Breast epithelium (tissue), 4 donors: ENCODE data around the gene ALG3. TPM values are rescaled to one million over a fixed set of nuclear protein-coding genes. Genes with fewer than 3 reads are reported as not detected.

Experiments used
- DNase-seq, 2 donors: peaks; one replicate each; pipeline ENCODE4 v3.0.0-alpha.2; 2019; ENCODE audit warnings: low spot score in 2 of 2
- H3K27ac ChIP-seq, 2 donors: fragments of 200-600 bp; sonication (generic) in 1 of 2; one replicate each; pipeline ENCODE4 v1.5.1; 2016 to 2019; ENCODE audit warnings: mild to moderate bottlenecking in 1 of 2
- H3K27me3 ChIP-seq, 2 donors: fragments of 200-600 bp; sonication (generic) in 1 of 2; one replicate each; pipeline versions ENCODE4 v1.5.1 to v1.6.0; 2017 to 2019; ENCODE audit warnings: control low read depth in 1 of 2, mild to moderate bottlenecking in 1 of 2
- H3K36me3 ChIP-seq: fragments of 200-600 bp; one replicate; pipeline ENCODE4 v1.5.1; 2019
- H3K4me1 ChIP-seq, 2 donors: fragments of 200-600 bp; sonication (generic); one replicate each; pipeline ENCODE4 v1.5.1; 2016 to 2019; ENCODE audit warnings: control low read depth in 1 of 2
- H3K4me3 ChIP-seq, 3 donors: fragments of 200-600 bp; sonication (generic); 1 replicate in 2 of 3; 2 replicates in 1 of 3; pipeline ENCODE4 v1.5.1; 2016 to 2019; ENCODE audit warnings: mild to moderate bottlenecking in 3 of 3, moderate library complexity in 2 of 3
- H3K9me3 ChIP-seq, 2 donors: fragments of 200-600 bp; sonication (generic) in 1 of 2; one replicate each; pipeline ENCODE4 v1.5.1; 2016 to 2019; ENCODE audit warnings: control low read depth in 1 of 2
- CTCF ChIP-seq, 3 donors: fragments of 450-650 bp; IDR thresholded peaks; one replicate each; pipeline ENCODE4 v1.5.1; 2016 to 2017; ENCODE audit warnings: antibody characterized with exemption in 3 of 3, mild to moderate bottlenecking in 3 of 3, moderate library complexity in 3 of 3
- POLR2A ChIP-seq: fragments of 450-650 bp; IDR thresholded peaks from one replicate; pipeline ENCODE4 v1.6.1; 2016; ENCODE audit warnings: antibody characterized with exemption, mild to moderate bottlenecking, moderate library complexity
- POLR2AphosphoS5 ChIP-seq, 3 donors: sonication (generic); formaldehyde crosslinking; IDR thresholded peaks; one replicate each; pipeline ENCODE4 v1.6.1; 2017; ENCODE audit warnings: antibody characterized with exemption in 3 of 3
- intact Hi-C: fragments of 100-400 bp; cut with DNase I; formaldehyde crosslinking; loops from one replicate; pipeline ENCODE4 v1.15.1; 2023; ENCODE audit warnings: low total_unique reads
- total RNA-seq, 3 donors: library from RNA; depleted of rRNA; stranded (reverse); fragments of >200 nt; gene quantifications; one replicate each; pipeline ENCODE4 v1.1.0, GENCODE V29; 2016

Gene ALG3
- total RNA-seq, 3 donors from 2014 or later, result 36.4 to 46.5 (median 42.6) TPM

DNA sequence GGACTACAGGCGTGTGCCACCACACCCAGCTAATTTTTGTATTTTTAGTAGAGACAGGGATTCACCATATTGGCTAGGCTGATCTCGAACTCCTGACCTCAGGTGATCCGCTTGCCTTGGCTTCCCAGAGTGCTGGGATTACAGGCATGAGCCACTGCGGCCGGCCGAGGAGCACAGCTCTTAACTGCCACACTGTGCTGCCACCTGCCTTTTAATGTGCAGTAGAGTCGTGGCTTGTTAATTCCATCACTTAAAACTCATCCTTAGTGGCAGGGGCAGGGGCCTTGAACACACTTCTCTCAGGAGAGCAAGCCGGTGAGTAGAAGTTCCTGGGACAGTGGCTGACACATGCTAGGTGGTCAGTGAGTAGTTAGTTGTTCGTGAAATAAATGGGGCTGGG, 50.3 kb downstream of the ALG3 start:
- TF ChIP-seq POLR2A (no peak), POLR2AphosphoS5 (IDR thresholded peaks at IDR 0.05) (no peak), CTCF (IDR thresholded peaks at IDR 0.05) (no peak)
- H3K9me3 ChIP-seq, result no peaks in the 10 kb centered on the region
- H3K27ac ChIP-seq, result no peak overlapping the region
- H3K27me3 ChIP-seq, result no peaks in the 10 kb centered on the region
- H3K4me3 ChIP-seq, result no peak overlapping the region
- no peaks in the 10 kb centered on the region for H3K4me1 ChIP-seq
- no peak for DNase-seq
- peaks cover 8% of the 10 kb centered on the region for H3K36me3 ChIP-seq
- intact Hi-C loops, result no loop called here

DNA sequence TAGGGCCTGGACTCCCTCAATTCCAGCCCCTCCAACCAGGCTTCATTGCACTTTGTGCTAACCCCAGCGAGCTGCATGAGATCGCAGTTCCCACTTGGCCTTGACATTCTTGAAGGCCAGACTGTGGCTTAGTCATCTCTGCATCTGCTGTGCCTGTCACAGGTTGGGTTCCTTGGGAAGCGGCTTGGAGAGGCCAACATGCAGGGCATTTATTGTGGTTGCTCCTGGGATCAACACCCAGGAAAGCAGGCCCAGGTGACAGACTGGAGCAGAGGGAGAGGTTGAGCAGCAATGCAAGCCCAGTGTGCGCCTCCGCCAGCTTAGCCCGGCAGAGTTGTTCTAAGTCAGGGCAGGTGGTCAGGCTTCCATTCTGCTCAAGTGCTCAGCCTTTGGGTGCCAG, 52.2 kb downstream of the ALG3 start:
- intact Hi-C loops, result no loop called here
- no peaks in the 10 kb centered on the region for H3K4me1 ChIP-seq
- no peaks in the 10 kb centered on the region for H3K27me3 ChIP-seq
- TF ChIP-seq CTCF (IDR thresholded peaks at IDR 0.05), result no peak
- TF ChIP-seq POLR2AphosphoS5 (IDR thresholded peaks at IDR 0.05), result no peak
- TF ChIP-seq POLR2A, result no peak
- no peak for DNase-seq
- H3K27ac ChIP-seq, result no peak overlapping the region
- no peak overlapping the region for H3K4me3 ChIP-seq
- peaks cover 9% of the 10 kb centered on the region for H3K36me3 ChIP-seq
- H3K9me3 ChIP-seq, result no peaks in the 10 kb centered on the region

- Histone ChIP-seq H3K27me3 (no peaks in the 10 kb centered on the region), H3K4me1 (no peaks in the 10 kb centered on the region), H3K4me3 (no peak overlapping the region), H3K27ac (no peak overlapping the region), H3K36me3 (peaks cover 9% of the 10 kb centered on the region), H3K9me3 (no peaks in the 10 kb centered on the region)
- intact Hi-C loops, result no loop called here
- no peak for TF ChIP-seq POLR2A
- TF ChIP-seq CTCF (IDR thresholded peaks at IDR 0.05), result no peak
- TF ChIP-seq POLR2AphosphoS5 (IDR thresholded peaks at IDR 0.05), result no peak
- DNase-seq, result no peak
Measured at GRCh38 chr3:184193991-184194539, 54.7 kb downstream of the ALG3 start.

- no peak for DNase-seq
- H3K4me1 ChIP-seq, result peaks cover 0 to 6% of the 10 kb centered on the region in 2 donors
- H3K27me3 ChIP-seq, result no peaks in the 10 kb centered on the region
- no peak overlapping the region for H3K27ac ChIP-seq
- TF ChIP-seq POLR2A (no peak), CTCF (IDR thresholded peaks at IDR 0.05) (no peak), POLR2AphosphoS5 (IDR thresholded peaks at IDR 0.05) (no peak)
- intact Hi-C loops, result no loop called here
- H3K9me3 ChIP-seq, result no peaks in the 10 kb centered on the region
- no peak overlapping the region for H3K4me3 ChIP-seq
- peaks cover 9% of the 10 kb centered on the region for H3K36me3 ChIP-seq
Measured at GRCh38 chr3:184192889-184193288, 55.9 kb downstream of the ALG3 start.

Other genes starting within 250 kb of the ALG3 start
- gene ABCC5, start 231.1 kb downstream of the ALG3 start, total RNA-seq, result 10 to 100 TPM; 21.0 to 29.9 (median 21.8) TPM
- not detected for gene HTR3D, start 217.2 kb downstream of the ALG3 start, total RNA-seq
- gene HTR3C, start 195.9 kb downstream of the ALG3 start, total RNA-seq, result not detected
- not detected for gene HTR3E, start 151.9 kb downstream of the ALG3 start, total RNA-seq
- gene EIF2B5, start 113.6 kb downstream of the ALG3 start, total RNA-seq, result 10 to 100 TPM; 37.3 to 62.3 (median 50.1) TPM
- 10 to 100 TPM; 35.7 to 40.2 (median 36.1) TPM for gene DVL3, start 93.6 kb downstream of the ALG3 start, total RNA-seq
- 100 to 1,000 TPM; 195 to 240 (median 204) TPM for gene AP2M1, start 74.1 kb downstream of the ALG3 start, total RNA-seq
- 10 to 100 TPM; 59.4 to 77.4 (median 71.8) TPM for gene ABCF3, start 62.8 kb downstream of the ALG3 start, total RNA-seq
- gene VWA5B2, start 19.4 kb downstream of the ALG3 start, total RNA-seq, result under 1 TPM; 0.16 to 0.88 (median 0.33) TPM
- gene EEF1AKMT4, start 710 bp upstream of the ALG3 start, total RNA-seq, result 1 to 10 TPM; 3.4 to 9.7 (median 6.2) TPM
- gene CAMK2N2, start 12.6 kb upstream of the ALG3 start, total RNA-seq, result not detected
- gene ECE2, start 27.1 kb upstream of the ALG3 start, total RNA-seq, result not detected
- gene PSMD2, start 50.3 kb upstream of the ALG3 start, total RNA-seq, result 100 to 1,000 TPM; 201 to 275 (median 214) TPM
- gene EIF4G1, start 65.6 kb upstream of the ALG3 start, total RNA-seq, result 100 to 1,000 TPM; 168 to 202 (median 196) TPM
- gene FAM131A, start 88.6 kb upstream of the ALG3 start, total RNA-seq, result 10 to 100 TPM; 18.7 to 32.4 (median 26.5) TPM
- 1 to 10 TPM; 2.1 to 4.2 (median 2.6) TPM for gene CLCN2, start 112.6 kb upstream of the ALG3 start, total RNA-seq
- 100 to 1,000 TPM in 1 of 3 donors, 10 to 100 TPM in 2; 63.7 to 101 (median 99.5) TPM for gene POLR2H, start 112.7 kb upstream of the ALG3 start, total RNA-seq
- 1 to 10 TPM in 1 of 3 donors, under 1 TPM in 2; 0.64 to 1.3 (median 0.73) TPM for gene THPO, start 129.2 kb upstream of the ALG3 start, total RNA-seq
- gene CHRD, start 131.1 kb upstream of the ALG3 start, total RNA-seq, result 10 to 100 TPM in 2 of 3 donors, 1 to 10 TPM in 1; 9.6 to 20.3 (median 12.1) TPM